H9 (cell line): ENCODE results near the gene TMEM63C. TPM values are rescaled to one million over a fixed set of nuclear protein-coding genes. Genes with fewer than 3 reads are reported as not detected.

Source experiments
- DNase-seq: peaks from one replicate; pipeline ENCODE4 v3.0.0-alpha.2; 2017
- H2AFZ ChIP-seq: one replicate; pipeline ENCODE4 v1.6.1; 2013; ENCODE audit warnings: mild to moderate bottlenecking, low read length, control low read depth, moderate library complexity
- H2AK5ac ChIP-seq: 2 replicates; pipeline ENCODE4 v1.6.1; 2013; ENCODE audit warnings: low read length, control low read depth, mixed read lengths; ENCODE audit not compliant: insufficient read length
- H2BK120ac ChIP-seq: one replicate; pipeline ENCODE4 v1.6.1; 2013; ENCODE audit warnings: low read depth, mild to moderate bottlenecking, low read length, control low read depth, inconsistent platforms; ENCODE audit not compliant: poor library complexity, severe bottlenecking
- H2BK12ac ChIP-seq: 2 replicates; pipeline ENCODE4 v1.6.1; 2013; ENCODE audit warnings: low read length, control low read depth, mixed read lengths, low read depth; ENCODE audit not compliant: insufficient read length
- H2BK15ac ChIP-seq: 2 replicates; pipeline ENCODE4 v1.6.1; 2013; ENCODE audit warnings: low read depth, low read length, control low read depth
- H2BK20ac ChIP-seq: one replicate; pipeline ENCODE4 v1.6.1; 2013; ENCODE audit warnings: low read depth, mild to moderate bottlenecking, low read length, control low read depth, inconsistent platforms; ENCODE audit not compliant: poor library complexity, severe bottlenecking
- H2BK5ac ChIP-seq: 2 replicates; pipeline ENCODE4 v1.6.1; 2013; ENCODE audit warnings: low read length, control low read depth, mixed read lengths; ENCODE audit not compliant: insufficient read length
- H3K14ac ChIP-seq: 2 replicates; pipeline ENCODE4 v1.6.1; 2013; ENCODE audit warnings: low read length, control low read depth; ENCODE audit not compliant: insufficient read depth
- H3K18ac ChIP-seq: 2 replicates; pipeline ENCODE4 v1.6.1; 2013; ENCODE audit warnings: low read depth, mild to moderate bottlenecking, mixed read lengths, low read length, control low read depth; ENCODE audit not compliant: insufficient read length
- H3K23ac ChIP-seq: 2 replicates; pipeline ENCODE4 v1.6.1; 2013; ENCODE audit warnings: low read length, control low read depth, mixed read lengths, low read depth; ENCODE audit not compliant: insufficient read length
- H3K23me2 ChIP-seq: 2 replicates; pipeline ENCODE4 v1.6.1; 2013; ENCODE audit warnings: low read depth, mild to moderate bottlenecking, mixed read lengths, low read length, control low read depth; ENCODE audit not compliant: insufficient read length, poor library complexity, severe bottlenecking
- H3K27ac ChIP-seq: 2 replicates; pipeline ENCODE4 v1.5.1; 2013; ENCODE audit warnings: low read length, control low read depth, mixed read lengths, low read depth; ENCODE audit not compliant: insufficient read length
- H3K27me3 ChIP-seq: 2 replicates; pipeline ENCODE4 v1.6.1; 2013; ENCODE audit warnings: low read length, control low read depth, inconsistent platforms; ENCODE audit not compliant: insufficient read depth
- H3K4ac ChIP-seq: 2 replicates; pipeline ENCODE4 v1.6.1; 2013; ENCODE audit warnings: low read depth, mild to moderate bottlenecking, control low read depth, inconsistent platforms, low read length, moderate library complexity
- H3K4me1 ChIP-seq: 2 replicates; pipeline ENCODE4 v1.6.1; 2013; ENCODE audit warnings: low read length, control low read depth, inconsistent platforms; ENCODE audit not compliant: insufficient read depth
- H3K4me2 ChIP-seq: 2 replicates; pipeline ENCODE4 v1.6.1; 2013; ENCODE audit warnings: low read length, control low read depth, mixed read lengths; ENCODE audit not compliant: insufficient read length, insufficient read depth
- H3K56ac ChIP-seq: 2 replicates; pipeline ENCODE4 v1.6.1; 2013; ENCODE audit warnings: low read depth, mild to moderate bottlenecking, mixed read lengths, low read length, control low read depth; ENCODE audit not compliant: insufficient read length
- H3K79me1 ChIP-seq: 2 replicates; pipeline ENCODE4 v1.6.1; 2013; ENCODE audit warnings: low read depth, mild to moderate bottlenecking, moderate library complexity, low read length, control low read depth, inconsistent platforms; ENCODE audit not compliant: insufficient read depth, poor library complexity, severe bottlenecking
- H3K79me2 ChIP-seq: 2 replicates; pipeline ENCODE4 v1.6.1; 2013; ENCODE audit warnings: low read length, control low read depth, inconsistent platforms; ENCODE audit not compliant: insufficient read depth
- H3K9ac ChIP-seq: 2 replicates; pipeline ENCODE4 v1.6.1; 2013; ENCODE audit warnings: low read length, control low read depth, mixed read lengths; ENCODE audit not compliant: insufficient read length; ENCODE audit errors: extremely low read depth
- H3K9me3 ChIP-seq: one replicate; pipeline ENCODE4 v1.6.1; 2013; ENCODE audit warnings: low read depth, low read length, inconsistent platforms; ENCODE audit not compliant: control insufficient read depth
- H3T11ph ChIP-seq: one replicate; pipeline ENCODE4 v1.6.1; 2013; ENCODE audit warnings: mild to moderate bottlenecking, low read length, control low read depth, inconsistent platforms
- H4K20me1 ChIP-seq: one replicate; pipeline ENCODE4 v1.6.1; 2013; ENCODE audit not compliant: control insufficient read depth, insufficient read length, insufficient read depth
- H4K5ac ChIP-seq: 2 replicates; pipeline ENCODE4 v1.6.1; 2013; ENCODE audit warnings: low read depth, mild to moderate bottlenecking, mixed read lengths, low read length, control low read depth; ENCODE audit not compliant: insufficient read length
- H4K8ac ChIP-seq: replicated peaks from 2 replicates; pipeline ENCODE4 v1.6.1; 2013; ENCODE audit warnings: low read length, control low read depth, mixed read lengths, low read depth; ENCODE audit not compliant: insufficient read length
- H4K91ac ChIP-seq: 2 replicates; pipeline ENCODE4 v1.6.1; 2013; ENCODE audit warnings: low read depth, mild to moderate bottlenecking, moderate library complexity, mixed read lengths, low read length, control low read depth; ENCODE audit not compliant: insufficient read length
- H3K27ac Mint-ChIP-seq, 3 experiments: 2 replicates in 2 of 3; 3 replicates in 1 of 3; pipeline ENCODE4 v1.8.0; 2020 to 2021; ENCODE audit warnings: mixed read lengths in 3 of 3, mild to moderate bottlenecking in 1 of 3, moderate library complexity in 1 of 3
- H3K27me3 Mint-ChIP-seq: 2 replicates; pipeline ENCODE4 v1.8.0; 2021; ENCODE audit warnings: low read depth, mild to moderate bottlenecking, moderate library complexity, mixed read lengths
- H3K36me3 Mint-ChIP-seq, 3 experiments: 2 replicates in 2 of 3; 3 replicates in 1 of 3; pipeline ENCODE4 v1.8.0; 2020 to 2021; ENCODE audit warnings: low read depth in 3 of 3, mixed read lengths in 3 of 3; ENCODE audit not compliant: insufficient read depth in 1 of 3
- H3K4me1 Mint-ChIP-seq, 2 experiments: 2 replicates each; pipeline ENCODE4 v1.8.0; 2020; ENCODE audit warnings: mixed read lengths in 2 of 2
- H3K4me3 Mint-ChIP-seq, 2 experiments: 2 replicates in 1 of 2; 3 replicates in 1 of 2; pipeline ENCODE4 v1.8.0; 2020 to 2021; ENCODE audit warnings: mild to moderate bottlenecking in 2 of 2, mixed read lengths in 2 of 2, moderate library complexity in 1 of 2
- H3K9me3 Mint-ChIP-seq, 2 experiments: 2 replicates in 1 of 2; 3 replicates in 1 of 2; pipeline ENCODE4 v1.8.0; 2020; ENCODE audit warnings: mild to moderate bottlenecking in 2 of 2, mixed read lengths in 2 of 2, moderate library complexity in 1 of 2
- CTCF ChIP-seq: fragments of 200-600 bp; sonication (generic); conservative IDR thresholded peaks from 3 replicates; pipeline ENCODE4 v1.8.0; 2021; ENCODE audit warnings: antibody characterized with exemption, mild to moderate bottlenecking
- WGBS: extraction: QIAGEN DNeasy Blood & Tissue Kit; methylation state at CpG from one replicate; pipeline ENCODE4 v1.1.7; 2013; ENCODE audit warnings: missing lambda C conversion rate, low lambda C conversion rate, mixed read lengths; ENCODE audit not compliant: insufficient read length; ENCODE audit errors: extremely low coverage; 5-methylcytosine and 5-hydroxymethylcytosine counted together
- total RNA-seq: library from RNA; stranded (reverse); gene quantifications from 2 replicates; pipeline ENCODE4 v1.2.1, GENCODE V29; 2021

Gene TMEM63C
- total RNA-seq, 1 experiment from 2014 or later = 2.2 TPM

GRCh38 chr14:77253333-77254190 is 72.0 kb downstream of the TMEM63C start:
- H3K36me3 Mint-ChIP-seq = no peaks in the 10 kb centered on the region

More at GRCh38 chr14:77253333-77254190, 72.0 kb downstream of the TMEM63C start:
- Histone ChIP-seq H2BK12ac (no peak overlapping the region), H4K8ac (no peak overlapping the region), H2BK20ac (no peak overlapping the region), H3K79me1 (no peaks in the 10 kb centered on the region), H2BK120ac (no peak overlapping the region), H4K5ac (no peak overlapping the region), H4K91ac (no peak overlapping the region), H3K18ac (no peak overlapping the region), H3K23me2 (no peaks in the 10 kb centered on the region), H3T11ph (no peak overlapping the region), H3K14ac (no peak overlapping the region; the same call in 1 of the 2 replicates), H3K27me3 (no peaks in the 10 kb centered on the region), H2AFZ (no peak overlapping the region), H3K56ac (no peak overlapping the region), H3K23ac (no peak overlapping the region), H3K4me1 (no peaks in the 10 kb centered on the region), H3K4me2 (no peak overlapping the region), H3K9ac (no peak overlapping the region), H4K20me1 (no peaks in the 10 kb centered on the region), H3K79me2 (no peaks in the 10 kb centered on the region), H2AK5ac (no peak overlapping the region), H2BK15ac (no peak overlapping the region), H3K27ac (no peak overlapping the region), H3K4ac (no peak overlapping the region), H2BK5ac (no peak overlapping the region), H3K9me3 (no peaks in the 10 kb centered on the region)
- WGBS = no CpG with 5 or more reads among the region's 20 CpGs
- no peaks in the 10 kb centered on the region for H3K9me3 Mint-ChIP-seq
- peak overlapping the region in 1 of 3 experiments; percentile 82; a peak in 1 of 7 replicates for H3K27ac Mint-ChIP-seq
- H3K27me3 Mint-ChIP-seq = no peaks in the 10 kb centered on the region
- no peak for DNase-seq
- no peak for TF ChIP-seq CTCF
- H3K4me3 Mint-ChIP-seq = no peak overlapping the region
- no peaks in the 10 kb centered on the region for H3K4me1 Mint-ChIP-seq
